Pulmonary artery endothelial cell (primary cell): ENCODE data around the gene KLHL2. TPM values are rescaled to one million over a fixed set of nuclear protein-coding genes. Genes with fewer than 3 reads are reported as not detected.

ENCODE experiments used
- DNase-seq: peaks from one replicate; pipeline ENCODE4 v3.0.0-alpha.2; 2011; ENCODE audit warnings: low read depth, low spot score
- total RNA-seq: library from RNA; depleted of rRNA; stranded (reverse); fragments of >200 nt; gene quantifications from 2 replicates; pipeline ENCODE4 v1.2.3, GENCODE V29; 2014

KLHL2 gene
- total RNA-seq, 1 donor from 2014 or later: 28.5 TPM

DNA sequence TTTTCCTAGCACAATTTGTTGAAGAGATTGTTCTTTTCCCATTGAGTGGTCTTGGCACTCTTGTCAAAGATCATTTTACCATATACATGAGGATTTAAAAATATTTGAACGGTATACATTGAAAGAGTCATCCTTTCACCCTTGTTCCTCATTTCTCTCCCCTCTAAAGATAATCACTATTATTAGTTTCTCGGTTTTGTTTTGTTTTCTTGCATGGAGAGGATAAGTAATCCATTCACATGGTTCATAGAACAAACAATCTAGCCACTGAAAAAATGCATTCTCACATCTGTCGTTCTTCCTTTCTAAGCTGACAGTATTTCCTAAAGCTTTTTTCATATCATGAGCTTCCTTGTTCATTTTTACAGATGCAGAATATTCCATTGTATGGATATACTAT lies 80.9 kb downstream of the KLHL2 start:
- no peak for DNase-seq

DNA sequence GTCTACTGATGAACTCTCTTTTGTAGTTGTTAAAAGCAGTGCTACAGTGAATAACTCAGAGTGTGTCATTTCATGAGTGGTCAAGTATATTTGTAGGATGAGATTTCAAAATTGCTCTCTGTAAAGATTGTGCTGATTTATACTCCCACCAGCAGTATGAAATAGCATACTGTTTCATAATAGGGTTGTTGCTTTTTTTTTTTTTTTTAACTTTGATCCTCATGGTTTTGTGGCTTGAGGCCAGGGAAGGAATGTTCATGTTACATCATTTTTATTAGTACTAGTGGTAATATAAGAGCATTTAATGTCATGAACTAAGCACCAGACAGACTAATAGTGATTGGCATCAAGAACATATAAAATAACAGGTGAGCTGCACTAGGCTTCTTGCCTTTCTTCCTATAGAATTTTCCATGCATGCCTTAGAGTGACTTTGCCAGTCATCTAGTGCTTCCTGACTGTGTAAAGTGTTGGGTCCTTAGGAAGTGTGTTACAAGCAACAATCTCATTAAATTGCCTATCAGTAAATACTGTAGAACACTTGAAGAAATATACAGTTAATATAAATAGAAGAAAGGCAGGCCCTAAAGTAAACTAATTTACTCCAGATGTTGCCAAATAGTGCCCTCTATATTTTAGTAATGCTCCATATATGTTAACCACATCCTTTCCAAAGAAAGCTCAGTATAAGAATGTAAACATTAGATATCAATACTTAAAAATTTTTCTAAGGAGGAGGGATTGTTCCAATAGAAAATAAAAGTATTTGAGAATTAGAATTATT lies 81.5 kb downstream of the KLHL2 start:
- DNase-seq: no peak

DNA sequence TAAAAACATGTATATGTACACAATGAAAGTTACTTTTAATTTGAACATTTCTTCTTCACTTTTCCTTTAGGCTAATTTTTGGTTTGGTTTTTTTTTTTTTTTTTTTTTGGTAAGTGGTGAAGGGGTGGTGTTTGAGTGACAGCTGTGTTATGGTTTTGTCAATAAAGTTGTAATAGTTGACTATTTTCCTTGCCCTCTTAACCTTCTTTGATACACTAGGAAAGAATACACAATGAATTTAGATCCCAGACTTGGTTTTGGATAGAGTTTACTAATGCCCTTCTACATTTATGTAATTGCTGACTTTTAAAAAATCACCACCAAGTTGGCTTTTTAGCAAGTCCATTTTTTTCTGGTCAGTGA lies 82.0 kb downstream of the KLHL2 start:
- DNase-seq: no peak

DNA sequence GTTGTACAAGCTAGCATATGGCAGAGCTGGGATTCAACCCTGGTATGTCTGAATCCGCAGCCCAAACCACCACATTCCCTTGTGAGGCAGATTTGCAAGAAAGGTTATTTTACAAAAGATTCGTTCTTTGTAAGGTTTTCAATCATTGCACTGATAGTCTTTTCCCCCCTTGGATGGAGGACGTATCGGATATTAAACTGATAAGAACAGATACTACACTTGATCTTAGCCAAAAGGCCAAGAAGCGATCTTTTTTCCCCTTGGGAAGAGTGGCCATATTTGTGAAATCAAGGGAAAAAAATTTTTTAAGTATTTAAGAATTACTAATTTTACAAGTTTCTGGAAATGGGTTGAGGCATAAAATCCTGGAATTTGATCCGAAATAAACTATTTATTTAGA lies 85.7 kb downstream of the KLHL2 start:
- no peak for DNase-seq

DNA sequence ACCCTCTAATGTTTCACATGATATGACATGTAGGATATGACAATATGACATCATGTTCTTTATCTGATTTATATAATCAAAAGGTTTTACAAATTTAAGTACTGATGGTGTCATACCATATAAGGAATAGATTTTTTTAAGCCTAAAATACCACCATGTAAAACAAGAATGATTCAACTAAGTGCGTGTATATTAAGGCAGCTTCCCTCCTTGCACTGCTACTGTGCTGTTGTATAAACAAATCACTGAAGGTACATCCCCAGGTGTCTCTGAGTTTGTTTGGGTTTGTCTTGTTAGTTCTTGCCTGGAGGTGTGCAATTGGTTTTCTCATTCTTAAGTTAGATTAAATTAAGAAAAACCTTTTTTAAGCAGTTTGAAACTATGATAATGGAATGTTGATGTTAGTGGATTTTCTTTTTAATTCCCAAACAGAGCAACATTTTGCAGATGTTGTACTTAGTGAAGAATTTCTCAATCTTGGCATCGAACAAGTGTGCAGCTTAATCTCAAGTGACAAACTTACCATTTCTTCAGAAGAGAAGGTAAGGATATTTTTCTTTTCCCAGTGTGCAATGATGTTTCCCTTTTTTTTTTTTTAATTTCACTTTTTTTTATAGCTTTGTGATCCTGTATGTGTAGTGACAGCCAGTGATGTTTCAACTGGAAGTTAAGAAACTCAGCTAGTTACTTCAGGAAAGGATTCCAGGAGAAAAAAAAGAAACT lies 86.7 kb downstream of the KLHL2 start:
- DNase-seq: no peak

DNA sequence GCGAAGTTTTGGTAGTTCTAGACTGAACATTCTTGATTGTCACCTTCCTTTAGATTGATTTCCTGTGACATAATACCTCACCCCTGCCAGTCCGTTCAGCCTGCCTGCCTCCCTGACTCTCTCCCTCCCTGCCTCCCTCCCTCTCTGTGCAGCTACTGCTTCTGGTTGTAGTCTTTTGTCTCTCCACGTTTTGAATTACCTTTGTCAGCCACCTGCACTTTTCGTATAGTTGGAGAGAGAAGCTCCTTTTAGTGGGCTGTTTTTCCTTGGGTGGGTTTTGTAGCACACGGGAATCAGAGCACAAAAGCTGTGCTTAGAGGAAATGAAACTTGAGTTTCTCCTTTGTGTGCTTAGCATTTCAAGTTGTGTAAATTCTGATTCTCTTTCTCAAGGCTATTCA lies 87.5 kb downstream of the KLHL2 start:
- DNase-seq: no peak

DNA sequence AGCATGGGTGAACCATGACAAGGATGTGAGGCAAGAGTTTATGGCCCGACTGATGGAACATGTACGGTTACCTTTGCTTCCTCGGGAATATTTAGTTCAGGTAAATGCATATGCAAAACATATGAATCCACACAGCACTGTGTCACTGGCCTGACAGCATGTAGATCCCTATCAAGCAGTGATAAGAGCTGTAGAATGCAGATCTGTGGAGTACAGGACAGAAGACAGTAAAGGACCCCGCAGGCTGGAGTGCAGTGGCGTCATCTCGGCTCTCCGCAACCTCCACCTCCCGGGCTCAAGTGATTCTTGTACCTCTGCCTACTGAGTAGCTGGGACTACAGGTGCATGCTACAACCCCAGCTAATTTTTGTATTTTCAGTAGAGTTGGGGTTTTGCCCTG lies 90.3 kb downstream of the KLHL2 start:
- DNase-seq: no peak

DNA sequence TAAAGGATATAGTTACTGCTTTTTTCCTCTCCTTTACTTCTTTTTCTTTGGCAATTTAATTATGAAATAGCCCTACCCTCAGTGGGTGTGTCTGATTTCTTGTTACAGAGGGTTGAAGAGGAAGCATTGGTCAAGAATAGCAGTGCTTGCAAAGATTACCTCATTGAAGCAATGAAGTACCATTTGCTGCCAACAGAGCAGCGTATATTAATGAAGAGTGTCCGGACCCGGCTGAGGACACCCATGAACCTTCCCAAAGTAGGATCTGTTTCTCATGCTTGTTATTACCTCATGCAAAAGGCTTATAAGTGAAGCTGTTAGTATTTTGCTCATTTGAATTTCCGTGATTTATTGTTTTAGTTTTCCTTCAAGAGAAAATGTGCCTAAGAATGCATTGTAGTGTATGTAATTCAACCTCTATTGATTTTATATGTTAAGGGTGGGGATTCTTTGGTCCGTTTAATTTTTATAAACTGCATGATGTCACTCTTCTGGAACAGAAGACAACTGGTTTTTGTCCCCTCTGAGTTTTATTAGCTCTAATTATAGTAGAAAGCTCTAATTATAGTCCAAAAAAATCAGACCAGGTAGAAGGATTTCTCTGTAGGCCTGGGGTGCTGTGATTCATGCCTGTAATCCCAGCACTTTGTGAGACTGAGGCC lies 92.2 kb downstream of the KLHL2 start:
- no peak for DNase-seq

DNA sequence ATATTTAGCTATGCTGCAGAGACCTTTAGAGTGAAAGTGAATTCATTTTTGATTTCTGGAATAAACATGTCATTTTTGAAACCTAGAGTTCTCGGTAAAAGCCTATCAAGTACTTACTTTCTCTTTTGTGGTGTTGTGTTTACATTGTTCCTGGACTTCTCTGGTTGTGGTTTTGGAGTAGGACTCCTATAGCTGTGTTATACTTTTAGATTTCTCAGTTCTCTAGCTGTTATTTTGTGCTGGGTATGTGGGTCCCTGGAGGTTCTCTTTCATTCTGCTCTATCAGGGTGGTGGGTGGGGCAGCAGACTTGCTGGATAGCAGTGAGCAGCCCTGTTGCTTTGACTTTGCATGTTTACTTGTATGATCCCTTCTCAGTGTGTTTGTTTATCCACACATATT lies 94.5 kb downstream of the KLHL2 start:
- DNase-seq: no peak

DNA sequence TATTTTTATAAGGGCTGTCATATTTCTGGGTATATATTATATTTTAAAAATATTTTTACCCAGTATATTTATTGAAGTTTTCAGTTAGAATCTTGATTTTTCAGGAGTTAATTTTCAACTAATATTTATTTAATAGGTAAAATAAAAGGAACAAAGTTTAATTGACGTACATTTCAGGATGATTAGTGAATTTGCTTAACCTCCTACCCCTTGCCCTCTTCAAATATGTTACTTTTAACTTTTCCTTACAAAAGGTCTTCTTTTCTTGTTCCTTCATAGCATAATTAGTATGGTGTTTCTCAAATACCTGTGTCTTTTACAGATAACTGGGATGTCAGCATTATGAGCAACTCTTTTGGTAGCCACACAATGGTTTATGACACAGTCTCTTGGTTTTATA lies 95.3 kb downstream of the KLHL2 start:
- no peak for DNase-seq

DNA sequence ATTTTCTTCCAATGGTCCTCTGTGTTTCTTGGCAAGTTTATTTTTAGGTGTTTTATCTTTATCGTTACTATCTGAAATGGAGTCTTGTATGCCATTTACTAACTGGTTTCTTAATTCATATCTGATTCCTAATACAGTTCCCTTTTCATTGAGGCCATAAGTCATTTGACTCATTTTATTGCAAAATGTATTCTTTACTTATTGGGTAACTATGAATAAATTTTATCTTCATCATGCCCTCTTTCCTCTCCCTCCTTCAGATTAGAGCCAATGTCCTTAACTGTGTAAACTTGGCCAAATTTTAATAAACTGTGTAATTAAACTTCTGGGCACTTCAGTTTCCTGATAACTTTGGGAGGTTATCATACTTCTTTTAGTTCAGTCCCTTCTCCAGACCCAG lies 100.8 kb downstream of the KLHL2 start:
- DNase-seq: no peak

DNA sequence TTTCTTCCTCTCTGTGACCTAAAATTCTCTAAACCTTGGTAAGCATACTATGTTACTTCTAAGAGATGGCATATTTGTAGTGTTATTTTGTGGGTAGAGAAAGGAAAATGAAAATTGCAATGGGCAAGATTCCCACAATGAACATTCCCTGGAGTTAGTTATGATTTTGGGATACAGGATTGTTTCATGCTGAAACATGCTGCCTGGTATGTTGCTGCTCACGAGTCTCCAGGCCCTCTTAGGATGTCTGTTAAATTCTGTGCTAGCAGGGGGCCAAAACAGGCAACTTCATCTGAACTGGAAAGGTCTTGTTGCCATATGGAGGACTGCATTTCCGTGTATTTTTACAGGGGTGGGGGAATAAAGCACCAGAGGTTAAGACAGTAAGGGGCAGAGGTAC lies 101.2 kb downstream of the KLHL2 start:
- DNase-seq: no peak

DNA sequence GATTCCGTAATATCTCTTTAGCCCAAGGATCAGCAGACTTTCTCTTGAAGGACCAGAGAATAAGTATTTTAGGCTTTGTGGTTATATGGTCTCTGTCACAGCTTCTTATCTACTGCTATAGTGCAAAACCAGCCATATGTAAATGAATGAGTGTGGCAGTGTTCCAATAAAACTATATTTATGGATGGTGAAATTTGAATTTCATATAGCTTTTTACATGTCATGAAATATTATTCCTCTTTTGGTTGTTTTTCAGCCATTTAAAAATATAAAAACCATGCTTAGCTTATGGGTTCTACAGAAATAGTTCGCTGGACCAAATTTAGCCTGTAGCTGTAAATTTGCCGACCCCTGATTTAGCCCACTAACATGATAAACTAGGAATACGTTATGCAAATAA lies 102.1 kb downstream of the KLHL2 start:
- DNase-seq: no peak

DNA sequence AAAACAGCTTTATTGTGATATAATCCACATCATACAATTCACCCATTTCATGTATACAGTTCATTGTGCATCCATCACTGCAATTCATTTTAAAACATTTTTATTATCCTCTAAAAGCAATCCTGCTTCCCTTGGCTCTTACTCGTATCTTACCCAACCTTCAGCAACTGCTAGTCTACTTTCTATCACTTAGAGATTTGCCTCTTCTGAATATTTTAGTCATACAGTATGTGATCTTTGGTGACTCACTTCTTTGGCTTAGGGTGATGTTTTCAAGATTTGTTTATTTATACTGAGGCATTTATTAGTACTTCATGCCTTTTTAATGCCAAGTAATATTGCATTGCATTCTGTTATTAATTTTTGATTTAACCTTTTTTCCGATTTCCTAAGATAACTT lies 105.1 kb downstream of the KLHL2 start:
- no peak for DNase-seq

DNA sequence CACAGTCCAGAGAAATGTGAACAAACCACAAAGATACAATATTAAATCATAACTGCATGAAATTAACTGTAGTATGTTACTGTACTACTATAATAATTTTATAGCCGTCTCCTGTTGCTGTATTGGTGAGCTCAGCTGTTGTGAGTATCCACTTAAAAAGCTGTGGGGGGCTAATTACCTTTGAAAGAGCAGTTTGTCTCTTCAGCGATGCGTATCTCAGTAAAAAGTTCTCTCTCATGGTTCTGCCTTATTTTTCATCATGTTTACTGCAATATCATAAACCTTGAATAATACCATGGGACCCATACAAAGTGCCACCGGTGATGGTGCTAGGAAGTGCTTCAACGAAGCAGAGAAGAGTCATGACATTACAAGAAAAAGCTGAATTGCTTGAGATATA lies 111.7 kb downstream of the KLHL2 start:
- DNase-seq: no peak

DNA sequence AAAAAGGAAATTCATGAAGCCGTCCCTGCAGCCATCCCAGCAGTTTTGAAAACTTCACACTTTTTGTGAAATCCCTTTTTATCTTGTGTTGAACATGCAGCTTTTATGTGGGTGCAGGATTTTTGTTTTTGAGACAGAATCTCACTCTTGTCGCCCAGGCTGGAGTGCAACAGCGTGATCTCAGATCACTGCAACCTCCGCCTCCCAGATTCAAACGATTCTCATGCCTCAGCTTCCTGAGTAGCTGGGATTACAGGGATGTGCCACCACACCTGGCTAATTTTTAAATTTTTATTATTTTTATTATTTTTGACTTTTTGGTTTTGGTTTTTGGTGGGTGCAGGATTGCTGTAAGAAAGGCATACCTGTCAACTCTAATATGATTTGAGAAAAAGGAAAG lies 112.1 kb downstream of the KLHL2 start:
- no peak for DNase-seq

DNA sequence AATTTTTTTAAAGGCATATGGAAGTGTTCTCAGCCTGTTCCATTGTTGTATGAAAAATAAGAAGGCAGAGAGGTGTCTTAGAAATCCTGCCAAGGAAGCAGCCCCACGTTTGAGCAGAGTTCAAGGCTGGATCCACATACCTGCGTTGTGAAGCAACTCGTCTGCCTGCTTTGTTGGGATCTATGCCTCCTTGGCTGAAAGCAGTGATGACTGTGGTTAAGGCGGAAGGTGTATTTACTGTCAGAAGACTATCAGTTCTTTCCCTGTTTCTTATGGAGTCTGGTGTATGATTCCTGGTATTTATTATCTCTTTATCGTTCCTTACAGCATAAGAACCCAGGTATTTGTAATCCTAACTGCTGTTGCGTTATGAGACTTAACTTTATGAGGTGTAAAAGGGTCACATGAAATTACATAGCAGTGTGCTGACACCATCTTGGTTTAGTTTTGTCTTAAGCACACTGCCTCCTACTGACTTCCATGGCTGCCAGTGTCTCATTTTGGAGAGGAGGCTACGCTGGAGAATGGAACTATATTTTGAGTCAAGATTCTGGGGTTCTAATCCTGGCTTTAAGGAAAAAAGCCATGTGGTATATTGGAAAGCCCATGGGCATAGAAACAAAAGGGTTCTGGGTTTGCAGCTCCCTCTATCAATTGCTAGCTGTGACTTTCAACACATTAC lies 117.0 kb downstream of the KLHL2 start:
- DNase-seq: no peak

DNA sequence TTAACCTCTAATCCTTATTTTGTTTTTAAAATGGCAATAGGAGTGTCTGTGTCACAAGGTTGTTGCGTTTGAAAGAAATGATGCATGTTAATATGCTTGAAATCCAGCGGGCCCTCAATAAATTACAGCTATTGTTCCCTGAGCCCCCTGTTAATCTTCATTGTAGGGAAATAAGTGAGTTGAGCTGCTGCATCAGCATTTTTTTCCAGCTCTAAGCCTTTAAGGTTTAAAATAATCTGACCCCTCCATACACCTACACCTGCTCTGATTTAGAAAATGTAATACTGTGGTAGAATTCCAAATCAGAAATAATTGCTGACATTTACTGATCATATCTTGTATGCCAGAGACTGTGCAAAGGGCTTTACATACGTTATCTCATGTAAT lies 117.5 kb downstream of the KLHL2 start:
- DNase-seq: no peak

DNA sequence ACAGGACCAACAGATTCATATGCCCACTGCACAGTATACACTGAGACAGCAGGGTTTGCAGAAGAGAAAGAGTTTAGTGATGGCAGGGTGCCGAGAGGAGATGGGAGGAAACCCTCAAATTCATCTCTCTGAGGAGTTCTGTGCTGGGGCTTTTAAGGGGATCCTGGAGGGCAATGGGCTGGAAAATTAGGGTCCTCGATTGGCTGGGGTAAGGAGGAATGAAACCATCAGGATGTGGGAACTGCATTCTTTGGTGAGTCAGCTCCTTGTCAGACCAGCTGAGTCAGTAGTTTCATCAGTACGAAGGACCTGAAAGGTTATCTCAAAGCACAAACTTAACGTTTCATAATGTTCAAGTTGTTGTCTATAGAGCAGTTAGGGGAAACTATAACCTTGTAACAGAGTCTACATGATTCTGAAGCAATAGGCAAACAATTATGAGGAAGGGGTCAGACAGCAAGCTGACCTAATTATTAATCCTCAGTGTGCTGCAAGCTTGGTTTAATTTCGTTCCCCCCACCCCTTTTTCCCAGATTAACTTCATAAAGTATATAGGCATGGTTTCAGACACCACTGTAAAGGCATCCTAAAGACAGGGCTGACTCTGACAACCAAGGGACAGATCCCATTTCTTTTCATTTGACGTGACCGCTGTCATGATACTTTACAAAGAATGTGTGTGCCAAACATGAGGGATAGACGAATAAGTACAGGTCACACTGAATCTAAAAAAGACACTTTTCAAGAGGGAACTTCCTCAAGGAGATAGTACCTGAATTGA lies 118.6 kb downstream of the KLHL2 start:
- DNase-seq: peak; percentile 44

DNA sequence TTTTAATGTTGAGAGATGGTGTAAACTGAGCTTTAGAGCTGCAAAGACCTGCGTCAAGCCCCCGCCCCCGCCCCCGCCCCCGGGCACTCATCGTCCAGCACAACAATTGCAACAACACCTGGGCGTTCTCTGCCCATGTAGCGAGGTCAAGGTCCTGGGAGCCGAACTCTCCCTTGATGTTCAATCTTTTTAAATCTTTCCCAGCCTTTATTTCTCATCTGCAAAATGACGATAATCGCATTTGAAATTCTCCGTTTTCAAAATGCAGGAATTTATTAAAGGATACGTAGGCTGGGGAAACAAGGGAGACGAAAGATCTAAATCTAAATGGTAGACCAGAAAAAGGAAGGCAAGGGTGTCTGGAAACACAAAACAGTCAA lies 119.5 kb downstream of the KLHL2 start:
- DNase-seq: no peak
